Measurements from ENCODE around the gene NOD2. TPM values are rescaled to one million over a fixed set of nuclear protein-coding genes. Genes with fewer than 3 reads are reported as not detected.

The NOD2 gene
- total RNA-seq, 1 experiment from 2014 or later: 0.11 TPM

GRCh38 chr16:50781518-50781917 lies 88.1 kb downstream of the NOD2 start:
- no peaks in the 10 kb centered on the region for H3K9me3 Mint-ChIP-seq
- TF ChIP-seq CREB1 (CRISPR knock-in tag; IDR thresholded peaks at IDR 0.05): no peak
- TF ChIP-seq GRHL2 (CRISPR knock-in tag; IDR thresholded peaks at IDR 0.05; ENCODE audit: insufficient replicate concordance, severe bottlenecking): no peak
- TF ChIP-seq ATF1 (CRISPR knock-in tag; IDR thresholded peaks at IDR 0.05): no peak
- TF ChIP-seq, protein P1, sequence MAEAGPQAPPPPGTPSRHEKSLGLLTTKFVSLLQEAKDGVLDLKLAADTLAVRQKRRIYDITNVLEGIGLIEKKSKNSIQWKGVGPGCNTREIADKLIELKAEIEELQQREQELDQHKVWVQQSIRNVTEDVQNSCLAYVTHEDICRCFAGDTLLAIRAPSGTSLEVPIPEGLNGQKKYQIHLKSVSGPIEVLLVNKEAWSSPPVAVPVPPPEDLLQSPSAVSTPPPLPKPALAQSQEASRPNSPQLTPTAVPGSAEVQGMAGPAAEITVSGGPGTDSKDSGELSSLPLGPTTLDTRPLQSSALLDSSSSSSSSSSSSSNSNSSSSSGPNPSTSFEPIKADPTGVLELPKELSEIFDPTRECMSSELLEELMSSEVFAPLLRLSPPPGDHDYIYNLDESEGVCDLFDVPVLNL (CRISPR knock-in tag; IDR thresholded peaks at IDR 0.05; ENCODE audit: borderline replicate concordance, low read depth): no peak
- no peak for TF ChIP-seq GTF2I (CRISPR knock-in tag; conservative IDR thresholded peaks at IDR 0.05)
- no peak for TF ChIP-seq PRRX2 (CRISPR knock-in tag; IDR thresholded peaks at IDR 0.05)
- H3K27ac Mint-ChIP-seq: peak overlapping the region; percentile 83
- ChIA-PET POLR2A (no interaction called here), CTCF (interaction anchor here (0.6 to 3.9 kb wide), 22 partner anchors 9 to 1037 kb away, joined by 3 to 49 read pairs (median 4); partner anchors contain the start of gene CYLD)
- H3K36me3 Mint-ChIP-seq: no peaks in the 10 kb centered on the region
- H3K27me3 Mint-ChIP-seq (ENCODE audit: low read depth): no peaks in the 10 kb centered on the region
- ATAC-seq (no peak), DNase-seq (ENCODE audit: low spot score) (no peak)
- peaks cover 2% of the 10 kb centered on the region for H3K4me1 Mint-ChIP-seq
- H3K4me3 Mint-ChIP-seq: no peak overlapping the region

Small RNA genes lying within 50 kb of the gene (microRNA-seq; reads per million reads assigned to microRNA genes)
- gene MIR3181 (ENCODE audit: borderline number of aligned reads): 1.0 reads per million

Other genes starting within 250 kb of the NOD2 start
- 6.0 to 9.3 TPM (median 9.1 TPM) in 3 replicates for gene NKD1, start 145.2 kb upstream of the NOD2 start, total RNA-seq (2021)
- gene SNX20, start 12.3 kb upstream of the NOD2 start, total RNA-seq (2021): 0.14 TPM in 1 of 3 replicates, not detected in the others
- gene CYLD, start 48.5 kb downstream of the NOD2 start, total RNA-seq (2021): 9.4 to 10.8 TPM (median 9.6 TPM) in 3 replicates